ENCODE data around the gene IAH1.
"Not testable (repeated sequence)": the region's sequence is repeated elsewhere in the genome, so short reads cannot be mapped to it uniquely, and the experiment has no call there.

Gene IAH1

DNA sequence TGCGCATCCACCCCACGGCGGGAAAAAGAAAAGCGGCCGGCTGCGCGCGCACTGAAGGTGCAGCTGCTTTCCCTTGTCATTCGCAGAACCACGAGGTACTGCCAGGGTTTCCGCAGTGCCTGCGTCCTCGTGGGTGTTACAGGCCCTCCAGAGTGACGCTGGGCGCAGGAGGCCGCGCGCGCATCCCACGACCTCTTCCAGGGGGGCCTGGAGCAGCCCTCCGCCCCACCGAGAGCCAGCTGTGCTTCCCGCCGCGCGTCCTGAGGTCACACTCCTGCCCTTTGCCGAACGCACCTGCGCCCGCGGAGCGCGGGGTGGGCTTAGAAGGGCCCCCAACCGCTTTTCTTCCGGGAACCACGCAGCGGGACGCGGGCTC is 378 bp upstream of the IAH1 start:
- no peak for DNase-seq

DNA sequence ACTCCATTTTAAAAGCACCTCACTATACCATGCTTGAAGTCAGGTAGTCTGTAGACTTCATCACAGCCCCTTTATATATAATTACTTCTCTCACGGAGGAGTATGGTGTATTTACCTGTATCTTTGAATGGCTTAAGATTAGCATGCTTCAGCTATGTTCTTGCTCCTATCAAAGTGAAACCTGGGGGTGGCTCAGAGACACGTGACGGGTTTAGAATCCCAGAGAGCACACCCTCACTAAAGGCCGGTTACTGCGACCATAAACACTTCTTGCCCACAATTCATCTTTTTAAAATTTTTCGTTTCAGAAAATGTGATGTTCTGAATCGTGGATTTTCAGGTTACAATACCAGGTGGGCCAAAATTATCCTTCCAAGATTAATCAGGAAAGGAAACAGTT is 3.6 kb downstream of the IAH1 start:
- DNase-seq: no peak

DNA sequence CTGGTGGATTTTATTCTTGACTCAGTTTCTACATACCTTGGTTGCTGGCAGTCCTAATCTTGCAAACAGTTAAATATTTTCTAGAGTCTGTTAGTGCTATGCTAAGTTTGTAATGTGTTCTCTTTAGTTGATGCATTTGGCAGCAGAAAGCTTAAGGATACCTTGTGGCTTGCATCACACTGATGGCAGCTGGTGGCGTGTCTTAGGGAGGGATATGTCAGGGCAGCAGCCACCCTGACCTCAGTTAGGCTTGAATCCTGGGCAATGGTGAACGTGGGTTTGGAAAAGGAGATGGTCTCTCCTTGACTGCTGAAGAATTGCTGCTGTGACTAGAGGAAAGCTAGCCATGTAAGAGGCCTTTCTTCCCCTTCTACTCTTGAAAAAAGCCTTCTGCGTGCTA is 4.2 kb downstream of the IAH1 start:
- DNase-seq: no peak

- DNase-seq: no peak
These were observed 5.8 kb downstream of the IAH1 start for GRCh38 chr2:9480157-9480556.

DNA sequence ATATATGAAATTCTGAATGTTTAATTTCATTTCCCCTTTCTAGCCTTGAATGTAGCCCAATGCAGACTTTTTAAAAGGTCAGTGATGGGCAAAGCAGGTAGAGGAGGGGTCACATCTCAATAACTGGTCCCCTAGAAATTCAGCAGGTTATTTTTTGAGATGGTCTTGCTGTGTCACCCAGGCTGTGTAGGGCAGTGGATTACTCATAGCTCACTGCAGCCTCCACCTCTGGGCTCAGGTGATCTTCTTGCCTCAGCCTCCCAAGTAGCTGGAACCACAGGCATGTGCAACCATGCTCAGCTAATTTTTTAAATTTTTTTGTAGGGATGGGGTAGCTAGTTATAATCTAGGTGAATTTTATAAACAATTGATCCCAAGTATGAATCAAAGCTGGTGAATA is 8.8 kb downstream of the IAH1 start:
- DNase-seq: no peak

- DNase-seq: no peak
These were observed 10.2 kb downstream of the IAH1 start for GRCh38 chr2:9484533-9484932.

GRCh38 chr2:9488583-9489547 is 14.5 kb downstream of the IAH1 start:
- no peak for DNase-seq

- DNase-seq: no peak
These were observed 16.4 kb downstream of the IAH1 start for GRCh38 chr2:9490789-9491188.

- DNase-seq: no peak
These were observed 18.6 kb downstream of the IAH1 start for GRCh38 chr2:9492927-9493326.

GRCh38 chr2:9493478-9493877 is 19.1 kb downstream of the IAH1 start:
- DNase-seq: no peak

GRCh38 chr2:9494081-9494480 is 19.7 kb downstream of the IAH1 start:
- no peak for DNase-seq

- no peak for DNase-seq
These were observed 22.7 kb downstream of the IAH1 start for GRCh38 chr2:9497017-9497416.

DNA sequence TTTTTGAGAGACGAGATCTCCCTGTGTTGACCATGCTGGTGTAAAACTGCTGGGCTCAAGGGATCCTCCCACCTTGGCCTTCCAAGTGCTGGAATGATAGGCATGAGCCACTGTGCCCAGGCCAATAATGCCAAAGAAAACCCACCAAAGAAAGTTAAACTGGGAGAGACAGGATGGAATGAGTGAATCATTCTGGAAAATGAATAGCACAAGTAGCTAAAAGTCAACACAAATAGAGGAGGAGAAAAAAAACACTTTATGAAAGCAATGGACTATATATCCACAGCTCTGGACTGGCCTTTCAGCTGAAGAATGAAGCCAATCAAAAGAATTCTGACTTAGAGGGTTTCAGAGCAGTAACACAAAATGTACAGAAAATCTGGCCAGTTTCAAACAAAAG is 23.9 kb downstream of the IAH1 start:
- no peak for DNase-seq

DNA sequence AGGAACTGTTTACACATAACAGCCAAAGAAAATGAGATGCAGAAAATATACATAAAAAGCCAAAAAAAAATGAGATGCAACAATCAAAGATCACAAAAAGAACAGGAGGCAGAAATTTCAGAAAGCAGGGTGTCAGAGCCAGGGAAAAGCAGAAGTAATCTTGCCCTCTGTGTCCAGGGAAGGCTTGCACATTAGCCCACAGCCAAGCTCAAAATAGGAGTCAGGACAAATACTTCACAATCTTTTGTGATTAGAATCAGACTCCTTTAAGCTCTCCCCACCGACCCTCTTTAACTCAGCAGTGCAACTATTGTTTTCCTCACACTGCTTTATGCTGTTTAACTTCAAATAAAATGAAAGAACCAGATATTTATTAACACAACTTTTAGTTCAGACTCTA is 34.6 kb downstream of the IAH1 start:
- no peak for DNase-seq

GRCh38 chr2:9513946-9514345 is 39.6 kb downstream of the IAH1 start:
- DNase-seq: not testable (repeated sequence)

DNA sequence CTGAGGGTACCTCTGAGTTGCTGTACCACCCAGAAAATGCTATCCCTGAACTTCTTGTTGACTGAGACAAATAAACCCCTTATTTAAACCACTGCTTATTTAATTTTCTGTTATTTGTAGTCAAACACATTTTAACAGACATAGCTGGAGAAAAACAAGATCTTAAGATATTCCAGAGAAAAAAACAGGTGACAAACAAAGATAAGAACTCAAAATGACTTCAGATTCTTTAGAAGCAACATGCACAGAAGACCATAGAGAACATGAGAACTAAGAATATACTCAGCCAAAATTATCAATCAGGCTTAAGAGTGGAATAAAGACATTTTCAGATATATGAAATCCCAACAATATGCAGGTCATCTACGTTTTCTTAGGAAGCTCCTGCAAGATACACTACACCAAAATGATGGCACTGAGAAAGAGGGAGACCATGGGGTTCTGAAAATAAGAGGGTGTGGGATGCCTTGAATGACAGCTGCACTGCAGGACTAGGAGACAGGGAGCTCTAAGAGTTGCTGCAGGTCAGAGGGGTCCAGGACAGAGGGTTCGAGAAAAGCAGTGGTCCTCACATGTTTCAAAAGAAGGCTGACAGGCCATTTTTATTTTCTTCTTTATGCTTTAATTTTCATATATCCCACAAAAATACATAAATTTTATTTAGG is 42.9 kb downstream of the IAH1 start:
- DNase-seq: no peak

DNA sequence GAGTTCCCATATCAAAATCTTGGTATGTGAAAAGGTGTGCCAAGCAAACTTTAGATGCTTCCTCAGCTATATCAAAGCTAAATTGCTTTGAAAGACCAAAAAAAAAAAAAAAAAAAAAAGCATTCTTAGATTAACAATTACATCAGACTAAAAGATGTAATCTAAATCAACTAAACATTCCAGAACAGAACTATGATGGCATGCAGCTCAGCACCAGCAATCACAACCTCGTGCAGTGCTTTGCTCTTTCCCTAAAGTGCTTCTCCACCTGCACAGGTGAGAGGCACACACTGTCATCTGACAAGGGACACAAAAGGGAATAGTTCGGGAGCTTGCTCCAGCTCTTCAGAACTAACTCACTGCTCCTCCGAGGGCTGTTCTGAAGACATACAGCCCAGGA is 43.8 kb downstream of the IAH1 start:
- DNase-seq: no peak

GRCh38 chr2:9518780-9519179 is 44.4 kb downstream of the IAH1 start:
- DNase-seq: no peak

- no peak for DNase-seq
These were observed 44.9 kb downstream of the IAH1 start for GRCh38 chr2:9519250-9519649.

GRCh38 chr2:9524291-9524690 is 49.9 kb downstream of the IAH1 start:
- no peak for DNase-seq

DNA sequence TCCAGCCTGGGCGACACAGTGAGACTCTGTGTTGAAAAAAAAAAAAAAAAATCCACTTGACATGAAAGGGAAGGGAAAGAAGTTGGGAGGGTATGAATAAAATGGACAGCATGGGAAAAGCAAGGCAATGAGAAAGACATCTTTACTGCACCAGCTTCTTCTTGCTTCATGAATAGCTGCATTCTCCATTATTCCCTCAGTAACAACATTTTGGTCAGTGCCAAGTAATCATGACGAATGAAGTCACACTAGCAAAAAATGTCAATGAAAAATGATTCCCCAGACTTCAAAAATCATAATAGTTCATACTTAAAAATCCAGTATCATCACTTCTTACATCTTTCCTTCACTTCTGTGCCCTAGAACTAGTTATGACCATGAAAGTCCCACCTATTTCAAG is 50.9 kb downstream of the IAH1 start:
- no peak for DNase-seq

- no peak for DNase-seq
These were observed 53.8 kb downstream of the IAH1 start for GRCh38 chr2:9527995-9528787.

DNA sequence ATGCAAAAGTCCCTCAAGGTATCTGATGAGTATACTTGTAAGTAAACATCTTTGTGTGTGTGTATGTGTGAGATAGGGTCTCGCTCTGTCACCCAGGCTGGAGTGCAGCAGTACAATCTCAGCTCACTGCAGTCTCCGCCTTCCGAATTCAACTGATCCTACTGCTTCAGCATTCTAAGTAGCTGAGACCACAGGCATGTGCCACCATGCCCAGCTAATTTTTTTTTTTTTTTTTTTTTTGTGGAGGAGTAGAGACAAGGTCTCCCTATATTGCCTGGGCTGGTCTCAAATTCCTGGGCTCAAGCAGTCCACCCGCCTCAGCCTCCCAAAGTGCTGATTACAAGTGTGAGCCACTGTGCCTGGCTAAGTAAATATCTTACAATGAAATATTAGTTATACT is 58.1 kb downstream of the IAH1 start:
- DNase-seq: no peak

- DNase-seq: no peak
These were observed 59.3 kb downstream of the IAH1 start for GRCh38 chr2:9533663-9534062.
